HG03575 (cell line): ENCODE data around the gene GPANK1.
"Not testable (repeated sequence)": the region's sequence is repeated elsewhere in the genome, so short reads cannot be mapped to it uniquely, and the experiment has no call there.

ENCODE experiments used
- ATAC-seq: cut with Tn5 transposase; IDR thresholded peaks from one replicate; pipeline ENCODE4 v1.9.1; 2021; ENCODE audit not compliant: unreplicated experiment, insufficient number of reproducible peaks, low FRiP score; ENCODE audit errors: extremely low read depth

GPANK1 gene

DNA sequence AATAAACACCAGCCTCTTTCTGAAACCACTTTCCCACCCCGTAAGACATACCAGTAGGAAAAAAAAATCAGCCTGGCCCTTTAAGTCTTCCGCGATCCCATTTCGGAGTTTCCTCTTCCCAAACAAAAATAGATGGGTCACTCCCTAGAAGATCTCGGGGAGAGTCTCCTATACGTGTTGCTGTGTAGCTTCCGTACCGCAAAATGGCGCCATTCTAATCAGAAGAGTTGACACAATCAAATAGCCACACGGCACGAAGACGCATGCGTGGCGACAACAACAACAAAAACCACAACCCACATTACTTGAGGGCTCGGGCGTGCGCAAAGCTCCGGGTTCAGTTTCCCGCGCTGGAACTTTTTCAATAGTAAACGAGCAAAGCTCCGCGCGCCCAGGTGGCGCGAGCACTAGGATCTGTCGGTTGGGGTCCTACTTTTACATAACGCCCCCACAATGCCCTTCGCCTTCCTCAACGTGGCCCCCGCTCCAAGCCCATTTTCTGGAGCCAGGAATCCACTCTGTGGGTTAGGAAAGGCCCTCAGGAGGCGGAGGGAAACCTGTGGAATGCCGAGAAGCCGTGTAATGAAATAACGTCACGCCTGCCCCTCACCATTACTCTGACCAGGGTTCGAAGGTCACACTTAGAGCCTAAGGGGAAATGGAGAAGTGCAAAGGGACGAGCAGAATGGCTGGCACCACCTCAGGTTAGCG is at the start of gene GPANK1:
Gene GPANK1, minus strand, starts transcription at position 208 of the 711 bp plus-strand sequence. CDS start 519 bp downstream, outside the sequence.
- no peak for ATAC-seq

GRCh38 chr6:31713991-31714684 is 49.3 kb upstream of the GPANK1 start:
- ATAC-seq: no peak

- no peak for ATAC-seq
These were observed 48.7 kb upstream of the GPANK1 start for GRCh38 chr6:31713465-31713864.

- no peak for ATAC-seq
These were observed 47.5 kb upstream of the GPANK1 start for GRCh38 chr6:31712296-31712695.

DNA sequence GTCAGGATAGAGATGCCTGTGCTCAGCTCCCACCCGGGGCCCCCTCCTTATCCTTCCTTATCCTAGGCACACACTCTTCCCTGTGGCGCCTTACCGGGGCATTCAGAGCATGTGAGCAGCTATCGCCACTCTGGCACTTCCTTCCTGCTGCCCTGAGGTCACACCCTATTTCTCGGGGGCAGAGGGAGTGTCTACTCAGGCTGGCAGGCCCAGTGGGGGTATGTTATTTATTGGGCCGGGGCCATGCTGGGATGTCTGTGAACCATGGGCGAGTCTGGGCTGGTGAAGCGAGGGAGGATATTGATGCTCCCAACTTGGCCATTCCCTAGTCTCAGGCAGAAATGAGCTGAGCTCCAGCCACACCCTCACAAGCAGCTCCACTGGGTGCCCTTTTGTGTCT is 46.4 kb upstream of the GPANK1 start:
- no peak for ATAC-seq

DNA sequence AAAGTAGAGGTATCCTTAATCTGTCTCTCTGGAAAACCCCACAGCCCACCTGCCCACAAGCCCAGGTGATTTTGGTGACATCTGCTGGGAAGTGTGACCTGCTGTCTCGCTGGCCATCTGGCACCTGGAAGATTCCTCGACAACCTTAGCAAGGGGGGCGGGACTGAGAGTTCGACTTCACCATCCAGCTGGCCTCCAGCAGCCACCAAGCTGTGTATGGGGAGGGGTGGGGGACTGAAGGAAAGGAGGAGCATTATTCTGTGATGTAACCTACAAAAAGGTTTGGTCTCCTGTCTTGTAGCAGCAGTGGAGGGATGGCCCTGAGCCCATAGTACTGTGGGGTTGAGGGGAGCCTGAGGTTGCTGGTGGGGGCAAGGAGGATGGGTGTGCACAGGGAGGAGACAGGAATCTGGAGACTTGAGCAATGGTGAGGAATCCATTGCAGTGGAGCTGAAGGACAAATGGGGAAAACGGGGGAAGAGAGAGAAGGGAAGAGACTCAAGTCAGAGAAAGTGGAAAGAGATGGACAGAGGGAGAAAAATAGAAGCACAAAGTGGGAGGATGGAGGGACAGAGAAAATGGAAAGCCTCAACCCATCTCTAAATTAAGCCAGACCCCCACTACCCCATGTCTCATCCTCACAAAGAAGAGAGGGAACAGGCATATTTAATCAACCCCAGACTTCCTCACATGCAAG is 45.9 kb upstream of the GPANK1 start:
- no peak for ATAC-seq

DNA sequence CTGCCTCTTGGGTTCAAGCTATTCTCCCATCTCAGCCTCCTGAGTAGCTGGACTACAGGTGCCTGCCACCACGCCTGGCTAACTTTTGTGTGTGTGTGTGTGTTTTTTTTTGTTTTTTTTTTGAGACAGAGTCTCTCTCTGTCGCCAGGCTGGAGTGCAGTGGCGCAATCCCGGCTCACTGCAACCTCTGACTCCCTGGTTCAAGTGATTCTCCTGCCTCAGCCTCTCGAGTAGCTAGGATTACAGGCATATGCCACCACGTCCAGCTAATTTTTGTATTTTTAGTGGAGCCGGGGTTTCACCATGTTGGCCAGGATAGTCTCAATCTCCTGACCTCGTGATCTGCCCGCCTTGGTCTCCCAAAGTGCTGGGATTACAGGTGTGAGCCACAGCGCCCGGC is 44.4 kb upstream of the GPANK1 start:
- ATAC-seq: not testable (repeated sequence)

DNA sequence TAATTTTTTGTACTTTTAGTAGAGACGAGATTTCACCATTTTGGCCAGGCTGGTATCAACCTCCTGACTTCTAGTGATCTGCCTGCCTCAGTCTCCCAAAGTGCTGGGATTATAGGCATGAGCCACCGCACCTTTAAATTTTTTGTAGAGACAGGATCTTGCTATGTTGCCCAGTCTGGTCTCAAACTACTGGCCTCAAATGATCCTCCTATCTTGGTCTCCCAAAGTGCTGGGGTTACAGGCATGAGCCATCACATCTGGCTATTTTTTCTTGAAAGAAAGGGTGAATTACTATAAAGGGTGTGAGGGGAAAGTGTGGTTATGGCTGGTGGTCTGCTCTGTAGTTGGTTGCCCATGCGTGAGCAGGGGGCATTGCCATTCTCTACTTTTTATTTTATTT is 43.4 kb upstream of the GPANK1 start:
- ATAC-seq: no peak

GRCh38 chr6:31707701-31708100 is 42.9 kb upstream of the GPANK1 start:
- no peak for ATAC-seq

GRCh38 chr6:31706599-31706998 is 41.8 kb upstream of the GPANK1 start, which contains the start of gene LY6G6F:
Gene LY6G6F (plus strand): TSS chr6:31706866. CDS start chr6:31706907, 41 bp downstream.
- no peak for ATAC-seq

GRCh38 chr6:31705931-31706330 is 41.1 kb upstream of the GPANK1 start:
- no peak for ATAC-seq

- ATAC-seq: no peak
These were observed 38.3 kb upstream of the GPANK1 start, which contains the start of gene ABHD16A for GRCh38 chr6:31702819-31703716. Gene ABHD16A (minus strand): TSS chr6:31703324. CDS start chr6:31703281, 43 bp downstream.

- no peak for ATAC-seq
These were observed 37.6 kb upstream of the GPANK1 start for GRCh38 chr6:31702405-31702818.

- no peak for ATAC-seq
These were observed 37.0 kb upstream of the GPANK1 start for GRCh38 chr6:31701666-31702404.

GRCh38 chr6:31700740-31701401 is 36.1 kb upstream of the GPANK1 start:
- ATAC-seq: no peak

GRCh38 chr6:31697555-31697954 is 32.8 kb upstream of the GPANK1 start:
- no peak for ATAC-seq

DNA sequence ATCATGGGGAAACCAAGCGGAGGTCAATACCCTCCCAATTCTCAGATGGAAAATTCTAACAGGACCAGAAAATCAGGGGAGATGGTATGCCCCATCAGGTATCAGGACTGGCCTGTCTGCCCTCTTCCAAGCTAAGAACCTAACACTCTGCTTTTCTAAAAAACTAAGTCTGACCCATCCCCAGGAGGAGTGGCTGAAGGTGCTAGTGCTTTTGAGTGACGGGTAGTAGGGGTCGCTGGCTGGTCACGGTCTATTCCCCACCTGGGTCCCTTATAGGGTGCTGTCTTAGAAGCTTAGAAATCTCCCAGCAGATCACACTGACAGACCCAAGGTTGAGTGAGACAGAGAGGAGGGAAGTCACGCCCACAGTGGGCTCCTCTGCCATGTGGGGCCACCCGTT is 28.7 kb upstream of the GPANK1 start:
- ATAC-seq: no peak

- no peak for ATAC-seq
These were observed 28.1 kb upstream of the GPANK1 start for GRCh38 chr6:31692886-31693285.
